Lower leg skin (tissue), 3 donors: ENCODE results near the gene BPHL.
"Not testable (repeated sequence)": the region's sequence is repeated elsewhere in the genome, so short reads cannot be mapped to it uniquely, and the experiment has no call there.

Source experiments
- CTCF ChIP-seq, 3 donors: fragments of 450-650 bp; IDR thresholded peaks; one replicate each; pipeline ENCODE4 v1.5.1; 2016; ENCODE audit warnings: antibody characterized with exemption in 3 of 3, mild to moderate bottlenecking in 3 of 3, moderate library complexity in 2 of 3
- POLR2A ChIP-seq, 2 donors: fragments of 450-650 bp; IDR thresholded peaks; one replicate each; pipeline ENCODE4 v1.6.1; 2016 to 2017; ENCODE audit warnings: antibody characterized with exemption in 2 of 2, mild to moderate bottlenecking in 1 of 2, moderate library complexity in 1 of 2

- not testable (repeated sequence) for TF ChIP-seq CTCF, POLR2A (IDR thresholded peaks at IDR 0.05)
Measured at GRCh38 chr6:3170676-3171075, 52.2 kb downstream of the BPHL start.
